ENCODE measurements around the gene PDGFB.

DNA sequence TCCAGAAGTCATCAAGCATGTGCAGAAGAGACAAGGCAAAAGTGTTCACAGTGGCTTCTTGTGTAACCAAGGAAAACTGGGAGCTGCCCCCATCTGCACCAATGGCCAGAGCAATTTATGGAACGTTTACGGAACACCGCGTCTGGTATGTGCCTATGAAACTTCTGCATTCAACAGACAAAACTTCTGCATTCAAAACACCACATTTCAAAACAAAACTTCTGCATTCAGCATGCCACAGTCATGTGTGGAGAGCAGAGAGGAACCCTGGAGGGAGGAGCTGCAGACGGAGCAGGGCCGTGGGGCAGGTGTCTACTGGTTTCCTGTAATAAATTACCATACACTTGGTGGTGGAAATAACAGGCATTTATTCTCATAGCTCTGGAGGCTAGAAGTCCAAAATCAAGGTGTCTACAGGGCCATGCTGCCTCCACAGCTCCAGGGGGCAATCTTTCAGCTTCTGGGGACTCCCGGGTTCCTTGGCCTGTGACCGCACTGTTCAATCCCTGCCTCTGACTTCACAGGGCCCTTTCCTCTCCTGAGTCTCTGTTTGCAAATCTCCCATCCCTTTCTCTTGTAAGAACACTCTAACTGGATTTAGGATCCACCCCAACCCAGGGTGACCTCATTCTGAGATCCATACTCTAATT, 42.4 kb upstream of the PDGFB start:
- TF ChIP-seq, protein P1, sequence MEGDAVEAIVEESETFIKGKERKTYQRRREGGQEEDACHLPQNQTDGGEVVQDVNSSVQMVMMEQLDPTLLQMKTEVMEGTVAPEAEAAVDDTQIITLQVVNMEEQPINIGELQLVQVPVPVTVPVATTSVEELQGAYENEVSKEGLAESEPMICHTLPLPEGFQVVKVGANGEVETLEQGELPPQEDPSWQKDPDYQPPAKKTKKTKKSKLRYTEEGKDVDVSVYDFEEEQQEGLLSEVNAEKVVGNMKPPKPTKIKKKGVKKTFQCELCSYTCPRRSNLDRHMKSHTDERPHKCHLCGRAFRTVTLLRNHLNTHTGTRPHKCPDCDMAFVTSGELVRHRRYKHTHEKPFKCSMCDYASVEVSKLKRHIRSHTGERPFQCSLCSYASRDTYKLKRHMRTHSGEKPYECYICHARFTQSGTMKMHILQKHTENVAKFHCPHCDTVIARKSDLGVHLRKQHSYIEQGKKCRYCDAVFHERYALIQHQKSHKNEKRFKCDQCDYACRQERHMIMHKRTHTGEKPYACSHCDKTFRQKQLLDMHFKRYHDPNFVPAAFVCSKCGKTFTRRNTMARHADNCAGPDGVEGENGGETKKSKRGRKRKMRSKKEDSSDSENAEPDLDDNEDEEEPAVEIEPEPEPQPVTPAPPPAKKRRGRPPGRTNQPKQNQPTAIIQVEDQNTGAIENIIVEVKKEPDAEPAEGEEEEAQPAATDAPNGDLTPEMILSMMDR (IDR thresholded peaks at IDR 0.05; ENCODE audit: poor library complexity) = no peak
- TF ChIP-seq EZH2 (IDR thresholded peaks at IDR 0.05; ENCODE audit: borderline replicate concordance) (no peak), EZH2phosphoT487 (IDR thresholded peaks at IDR 0.05; ENCODE audit: low read depth, severe bottlenecking, unreplicated experiment) (no peak)

Data from hepatocyte (in vitro differentiated cells).